GM23248 (cell line): Measurements from ENCODE around the gene DPP8.

Experiments used
- EZH2 ChIP-seq: fragments of 200-600 bp; sonication (generic); IDR thresholded peaks from 2 replicates; pipeline ENCODE4 v1.6.1; 2018; ENCODE audit warnings: antibody characterized with exemption, mild to moderate bottlenecking; ENCODE audit not compliant: insufficient read depth, poor library complexity, severe bottlenecking
- EZH2phosphoT487 ChIP-seq: fragments of 200-600 bp; sonication (generic); IDR thresholded peaks from 2 replicates; pipeline ENCODE4 v1.6.1; 2018; ENCODE audit warnings: antibody characterized with exemption, moderate library complexity, mild to moderate bottlenecking, low read depth; ENCODE audit not compliant: insufficient read depth

DNA sequence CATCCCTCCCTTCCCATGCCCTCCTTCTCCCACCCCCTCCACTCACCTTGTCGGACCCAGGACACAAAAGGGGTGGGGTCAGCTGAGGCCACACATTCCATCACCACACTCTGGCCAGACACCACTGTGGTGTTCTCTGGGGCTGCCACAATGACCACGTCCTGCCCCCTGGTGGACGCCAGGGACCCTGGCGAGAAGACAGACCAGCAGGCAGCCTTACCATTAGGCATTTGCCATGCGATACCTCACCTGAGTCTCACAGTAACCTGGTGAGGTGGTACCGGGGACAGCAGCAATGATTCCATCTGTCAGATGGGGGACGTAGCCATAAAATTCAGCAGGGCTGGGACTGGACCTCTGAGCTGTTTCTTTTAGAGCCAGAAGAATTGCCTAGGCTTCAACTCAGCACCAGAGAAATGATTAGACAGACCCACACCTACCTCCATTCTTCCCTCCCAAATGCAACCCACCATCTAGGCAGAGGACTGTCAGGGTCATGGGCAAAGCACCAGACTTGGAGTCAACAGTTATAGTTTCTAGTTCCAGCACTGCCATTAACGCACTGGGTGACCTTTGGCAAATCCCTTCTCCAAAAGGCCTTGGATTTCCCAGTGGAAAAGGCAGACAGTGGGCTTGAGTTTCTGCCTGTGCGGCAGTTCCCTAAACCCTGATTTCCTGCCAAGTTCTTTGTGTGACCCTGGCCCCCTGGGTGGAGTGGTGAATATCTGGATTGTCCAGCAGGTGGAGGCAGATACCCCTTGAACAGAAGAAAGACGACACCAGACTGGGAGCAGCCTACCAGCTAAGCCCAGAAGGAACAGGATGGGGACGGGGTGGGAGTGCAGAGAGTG is 116.5 kb downstream of the DPP8 start:
- TF ChIP-seq EZH2, result no peak
- TF ChIP-seq EZH2phosphoT487, result no peak
